Common myeloid progenitor, CD34-positive (primary cell): Measurements from ENCODE around the gene TCEA3.

Experiments used
- CTCF ChIA-PET: fragments of 350-600 bp; sonication (Branson Sonifier 250); formaldehyde crosslinking; loops from one replicate; lab custom pipeline; 2021; ENCODE audit warnings: antibody characterized with exemption; lab: Charles Lee
- POLR2A ChIA-PET: fragments of 350-600 bp; sonication (Branson Sonifier 250); formaldehyde crosslinking; loops from one replicate; lab custom pipeline; 2021; ENCODE audit warnings: antibody characterized with exemption; lab: Charles Lee
- DNase-seq, 3 donors: peaks; one replicate each; pipeline versions ENCODE4 v3.0.0 to v3.0.0-alpha.2; 2013
- H3K27ac ChIP-seq, 2 experiments: 1 replicate in 1 of 2; 2 replicates in 1 of 2; pipeline ENCODE4 v1.7.0; 2013; ENCODE audit warnings: inconsistent platforms in 2 of 2, low read length in 2 of 2, mild to moderate bottlenecking in 2 of 2, low read depth in 1 of 2, moderate library complexity in 1 of 2; ENCODE audit not compliant: severe bottlenecking in 2 of 2, insufficient read depth in 1 of 2, poor library complexity in 1 of 2
- H3K27me3 ChIP-seq, 5 experiments: replicated peaks in 2 of 5; 1 replicate in 3 of 5; 2 replicates in 2 of 5; pipeline versions ENCODE4 v1.6.1 to v1.7.0; 2013; ENCODE audit warnings: low read length in 4 of 5, mild to moderate bottlenecking in 2 of 5, moderate library complexity in 2 of 5, inconsistent platforms in 1 of 5; ENCODE audit not compliant: insufficient read depth in 5 of 5, control insufficient read depth in 4 of 5
- H3K36me3 ChIP-seq, 4 experiments: 1 replicate in 2 of 4; 2 replicates in 2 of 4; pipeline versions ENCODE4 v1.6.1 to v1.7.0; 2013; ENCODE audit warnings: low read length in 3 of 4, control low read depth in 1 of 4, mild to moderate bottlenecking in 1 of 4; ENCODE audit not compliant: control insufficient read depth in 4 of 4, insufficient read depth in 4 of 4
- H3K4me1 ChIP-seq, 4 experiments: 1 replicate in 3 of 4; 2 replicates in 1 of 4; pipeline versions ENCODE4 v1.6.1 to v1.7.1; 2013; ENCODE audit warnings: low read length in 3 of 4, mild to moderate bottlenecking in 3 of 4, control low read depth in 1 of 4, inconsistent platforms in 1 of 4, moderate library complexity in 1 of 4; ENCODE audit not compliant: control insufficient read depth in 4 of 4, insufficient read depth in 4 of 4; ENCODE audit errors: control extremely low read depth in 1 of 4
- H3K4me3 ChIP-seq, 7 experiments: 1 replicate in 4 of 7; 2 replicates in 3 of 7; pipeline versions ENCODE4 v1.5.1 to v1.7.0; 2013; ENCODE audit warnings: mild to moderate bottlenecking in 7 of 7, low read length in 6 of 7, moderate library complexity in 6 of 7, inconsistent platforms in 2 of 7, low read depth in 2 of 7, control low read depth in 1 of 7; ENCODE audit not compliant: insufficient read depth in 4 of 7, control insufficient read depth in 1 of 7; ENCODE audit errors: extremely low read depth in 1 of 7
- H3K9me3 ChIP-seq, 5 experiments: 1 replicate in 4 of 5; 2 replicates in 1 of 5; pipeline versions ENCODE4 v1.6.1 to v1.7.1; 2013; ENCODE audit warnings: low read length in 4 of 5, mild to moderate bottlenecking in 2 of 5, inconsistent platforms in 1 of 5, low read depth in 1 of 5, moderate library complexity in 1 of 5; ENCODE audit not compliant: control insufficient read depth in 4 of 5, insufficient read depth in 2 of 5; ENCODE audit errors: control extremely low read depth in 1 of 5
- WGBS: methylation state at CpG from one replicate; pipeline ENCODE4 v1.1.5; 2013; ENCODE audit not compliant: insufficient coverage; 5-methylcytosine and 5-hydroxymethylcytosine counted together

Gene TCEA3

GRCh38 chr1:23446661-23447310, 22.2 kb upstream of the TCEA3 start:
- peaks cover 0 to 2% (median 0%) of the 10 kb centered on the region in 5 experiments for H3K27me3 ChIP-seq
- 97% methylated on average over 6 of the region's 8 CpGs for WGBS
- DNase-seq, result no peak
- no peaks in the 10 kb centered on the region for H3K36me3 ChIP-seq
- H3K27ac ChIP-seq, result no peak overlapping the region
- peaks cover 0 to 4% (median 2%) of the 10 kb centered on the region in 4 experiments for H3K4me1 ChIP-seq
- POLR2A ChIA-PET, result no interaction called here
- CTCF ChIA-PET, result interaction anchor here (0.7 to 1.1 kb wide), 2 partner anchors 25 to 43 kb away, joined by 3 to 5 read pairs; no protein-coding TSS in a partner anchor
- H3K4me3 ChIP-seq, result no peak overlapping the region
- H3K9me3 ChIP-seq, result no peaks in the 10 kb centered on the region

GRCh38 chr1:23444596-23445390, 20.2 kb upstream of the TCEA3 start:
- Histone ChIP-seq H3K4me1 (no peaks in the 10 kb centered on the region), H3K9me3 (no peaks in the 10 kb centered on the region), H3K4me3 (no peak overlapping the region), H3K36me3 (no peaks in the 10 kb centered on the region), H3K27me3 (peaks cover 0 to 2% (median 0%) of the 10 kb centered on the region in 5 experiments), H3K27ac (no peak overlapping the region)
- WGBS, result 100% methylated on average over 4 of the region's 4 CpGs
- POLR2A ChIA-PET, result no interaction called here
- CTCF ChIA-PET, result interaction anchor here (0.6 kb wide), 1 partner anchor 209 kb away, joined by 3 read pairs; no protein-coding TSS in a partner anchor
- no peak for DNase-seq

- Histone ChIP-seq H3K36me3 (no peaks in the 10 kb centered on the region), H3K4me3 (no peak overlapping the region), H3K4me1 (no peaks in the 10 kb centered on the region), H3K27me3 (peaks cover 0 to 2% (median 0%) of the 10 kb centered on the region in 5 experiments), H3K9me3 (no peaks in the 10 kb centered on the region), H3K27ac (no peak overlapping the region)
- no peak for DNase-seq
- ChIA-PET CTCF (interaction anchor here (0.6 kb wide), 1 partner anchor 394 kb away, joined by 3 read pairs; no protein-coding TSS in a partner anchor), POLR2A (no interaction called here)
- WGBS, result 100% methylated on average over 2 of the region's 4 CpGs
Observed at GRCh38 chr1:23444104-23444533, 19.6 kb upstream of the TCEA3 start.

- Histone ChIP-seq H3K9me3 (no peaks in the 10 kb centered on the region), H3K27ac (no peak overlapping the region), H3K27me3 (peaks cover 0 to 2% (median 0%) of the 10 kb centered on the region in 5 experiments), H3K4me1 (no peaks in the 10 kb centered on the region), H3K36me3 (no peaks in the 10 kb centered on the region), H3K4me3 (no peak overlapping the region)
- ChIA-PET CTCF (no interaction called here), POLR2A (interaction anchor here (0.6 kb wide), 1 partner anchor 224 kb away, joined by 3 read pairs; no protein-coding TSS in a partner anchor)
- WGBS, result 81% methylated on average over 2 of the region's 3 CpGs
- DNase-seq, result no peak
Observed at GRCh38 chr1:23442751-23443150, 18.2 kb upstream of the TCEA3 start.

GRCh38 chr1:23441446-23442148, 17.0 kb upstream of the TCEA3 start:
- H3K27ac ChIP-seq, result no peak overlapping the region
- no peaks in the 10 kb centered on the region for H3K9me3 ChIP-seq
- H3K4me3 ChIP-seq, result no peak overlapping the region
- H3K36me3 ChIP-seq, result no peaks in the 10 kb centered on the region
- ChIA-PET CTCF (interaction anchor here (1.0 kb wide), 1 partner anchor 20 kb away, joined by 5 read pairs; no protein-coding TSS in a partner anchor), POLR2A (no interaction called here)
- DNase-seq, result no peak
- H3K27me3 ChIP-seq, result peaks cover 0 to 2% (median 0%) of the 10 kb centered on the region in 5 experiments
- WGBS, result 97% methylated on average over 7 of the region's 8 CpGs
- no peaks in the 10 kb centered on the region for H3K4me1 ChIP-seq

- ChIA-PET POLR2A (no interaction called here), CTCF (no interaction called here)
- Histone ChIP-seq H3K36me3 (no peaks in the 10 kb centered on the region), H3K9me3 (no peaks in the 10 kb centered on the region), H3K27ac (no peak overlapping the region), H3K27me3 (peaks cover 0 to 4% (median 0%) of the 10 kb centered on the region in 5 experiments), H3K4me3 (no peak overlapping the region), H3K4me1 (peaks cover 0 to 2% (median 0%) of the 10 kb centered on the region in 4 experiments)
- DNase-seq, result no peak
- WGBS, result 100% methylated on average over 7 of the region's 8 CpGs
Observed at GRCh38 chr1:23438545-23438944, 14.0 kb upstream of the TCEA3 start.
